ENCODE results near the gene HHAT.

DNA sequence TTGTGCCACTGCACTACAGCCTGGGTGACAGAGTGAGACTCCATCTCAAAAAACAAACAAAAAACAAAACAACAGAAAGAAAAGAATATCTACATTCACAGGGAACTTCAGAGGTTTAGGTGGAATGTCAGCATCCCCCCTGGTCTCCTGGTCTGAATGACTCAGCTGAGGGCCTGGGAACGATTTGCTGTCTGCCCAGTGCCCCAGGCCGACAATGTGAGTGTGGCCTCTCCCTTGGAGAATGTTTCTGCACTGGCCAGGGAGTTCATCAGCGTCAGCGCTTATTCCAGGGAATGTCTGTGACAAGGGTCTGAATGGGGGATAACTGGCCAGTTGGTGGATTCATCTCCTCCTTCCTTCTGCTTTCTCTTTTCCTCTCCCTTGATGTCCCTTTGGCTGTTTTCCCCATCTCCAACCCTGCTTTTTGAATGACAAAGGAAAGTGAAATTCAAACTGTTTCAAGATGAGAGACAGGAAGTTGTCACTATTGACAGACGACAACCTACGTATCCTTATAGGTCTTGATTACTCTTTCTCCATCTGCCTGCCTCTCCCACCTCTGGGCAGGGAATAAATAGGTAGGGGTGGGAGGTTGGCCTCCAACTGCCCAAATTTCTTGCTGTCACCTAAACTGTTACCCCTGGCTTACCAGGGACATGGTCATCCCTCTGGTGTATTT, 213.1 kb downstream of the HHAT start:
- TF ChIP-seq, protein P1, sequence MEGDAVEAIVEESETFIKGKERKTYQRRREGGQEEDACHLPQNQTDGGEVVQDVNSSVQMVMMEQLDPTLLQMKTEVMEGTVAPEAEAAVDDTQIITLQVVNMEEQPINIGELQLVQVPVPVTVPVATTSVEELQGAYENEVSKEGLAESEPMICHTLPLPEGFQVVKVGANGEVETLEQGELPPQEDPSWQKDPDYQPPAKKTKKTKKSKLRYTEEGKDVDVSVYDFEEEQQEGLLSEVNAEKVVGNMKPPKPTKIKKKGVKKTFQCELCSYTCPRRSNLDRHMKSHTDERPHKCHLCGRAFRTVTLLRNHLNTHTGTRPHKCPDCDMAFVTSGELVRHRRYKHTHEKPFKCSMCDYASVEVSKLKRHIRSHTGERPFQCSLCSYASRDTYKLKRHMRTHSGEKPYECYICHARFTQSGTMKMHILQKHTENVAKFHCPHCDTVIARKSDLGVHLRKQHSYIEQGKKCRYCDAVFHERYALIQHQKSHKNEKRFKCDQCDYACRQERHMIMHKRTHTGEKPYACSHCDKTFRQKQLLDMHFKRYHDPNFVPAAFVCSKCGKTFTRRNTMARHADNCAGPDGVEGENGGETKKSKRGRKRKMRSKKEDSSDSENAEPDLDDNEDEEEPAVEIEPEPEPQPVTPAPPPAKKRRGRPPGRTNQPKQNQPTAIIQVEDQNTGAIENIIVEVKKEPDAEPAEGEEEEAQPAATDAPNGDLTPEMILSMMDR (IDR thresholded peaks at IDR 0.05; ENCODE audit: low read length), result no peak
- TF ChIP-seq EZH2 (optimal IDR thresholded peaks at IDR 0.05; ENCODE audit: low read depth, low read length) (no peak), EZH2phosphoT487 (IDR thresholded peaks at IDR 0.05; ENCODE audit: low read length) (no peak)

Data from MM.1S (cell line).